Activated gamma-delta T cell (primary cell): ENCODE measurements around the gene S100Z.
"Not testable (repeated sequence)": the region's sequence is repeated elsewhere in the genome, so short reads cannot be mapped to it uniquely, and the experiment has no call there.

Experiments used
- DNase-seq: peaks from one replicate; lab custom pipeline; 2025; lab: John Stamatoyannopoulos, UW

The S100Z gene

DNA sequence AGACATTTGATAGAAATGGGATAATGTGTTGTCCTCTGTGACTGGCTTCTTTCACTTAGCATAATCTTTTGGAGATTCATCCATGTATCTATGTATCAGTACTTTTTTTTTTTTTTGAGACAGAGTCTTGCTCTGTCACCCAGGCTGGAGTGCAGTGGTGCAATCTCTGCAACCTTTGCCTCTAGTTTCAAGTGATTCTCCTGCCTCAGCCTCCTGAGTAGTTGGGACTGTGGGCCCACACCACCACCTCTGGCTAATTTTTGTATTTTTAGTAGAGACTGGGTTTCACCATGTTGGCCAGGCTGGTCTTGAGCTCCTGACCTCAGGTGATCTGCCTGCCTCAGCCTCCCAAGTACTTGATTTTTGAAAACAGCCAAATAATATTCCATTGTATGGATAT is 23.4 kb upstream of the S100Z start:
- DNase-seq: not testable (repeated sequence)

DNA sequence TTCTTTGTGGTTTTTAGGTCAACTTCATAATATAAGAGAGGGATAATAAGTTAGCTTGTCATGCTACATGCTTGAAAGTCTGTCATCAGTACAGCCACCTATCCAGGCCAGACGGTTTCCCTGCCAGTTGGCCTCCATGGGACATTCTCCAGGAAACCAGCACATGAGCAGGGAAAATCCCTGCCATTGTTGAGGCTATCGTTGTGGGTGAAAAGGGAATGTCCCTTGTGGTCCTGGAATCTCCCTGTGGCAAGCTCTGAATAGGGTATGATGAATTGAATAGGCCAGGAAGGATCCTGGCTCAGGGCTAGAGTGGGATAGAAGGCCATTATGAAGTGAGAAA is 18.7 kb upstream of the S100Z start:
- DNase-seq: no peak

DNA sequence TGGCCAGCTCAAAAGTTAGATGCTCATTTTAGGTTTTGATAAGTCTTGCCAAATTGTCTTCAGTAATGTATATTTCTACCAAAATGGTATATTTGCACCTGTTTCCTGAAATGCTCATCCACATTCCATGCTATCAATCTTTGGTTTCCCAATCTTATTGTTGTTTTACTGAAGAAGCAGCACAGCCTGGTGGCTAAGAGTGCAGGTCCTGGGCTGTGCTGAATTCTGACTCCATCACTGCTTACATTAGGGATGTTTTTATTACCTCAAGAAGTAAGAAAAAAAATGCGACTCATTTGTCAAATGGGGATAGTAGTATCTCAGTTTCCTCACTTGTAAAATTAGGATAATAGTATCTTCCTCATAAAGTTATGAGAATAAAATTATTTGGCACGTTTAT is 13.6 kb upstream of the S100Z start:
- no peak for DNase-seq

DNA sequence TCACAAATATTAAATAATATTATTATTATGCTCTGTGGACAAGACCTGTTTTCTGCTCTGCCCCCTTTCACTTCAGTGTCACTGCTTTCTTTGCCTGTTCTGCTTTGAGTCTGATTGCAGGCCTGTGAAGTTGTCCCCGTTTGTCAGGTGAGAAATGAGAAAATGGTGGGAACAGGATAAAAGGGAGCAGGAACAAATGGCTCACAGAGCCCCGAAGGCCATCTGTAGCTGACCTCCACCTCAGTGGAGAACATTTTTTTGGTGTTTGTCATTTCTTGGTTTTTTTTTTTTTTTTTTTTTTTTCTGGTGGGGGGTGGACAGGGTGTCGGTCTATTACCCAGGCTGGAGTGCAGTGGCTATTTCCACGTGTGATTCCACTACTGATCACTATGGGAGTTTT is 13.2 kb upstream of the S100Z start:
- no peak for DNase-seq

DNA sequence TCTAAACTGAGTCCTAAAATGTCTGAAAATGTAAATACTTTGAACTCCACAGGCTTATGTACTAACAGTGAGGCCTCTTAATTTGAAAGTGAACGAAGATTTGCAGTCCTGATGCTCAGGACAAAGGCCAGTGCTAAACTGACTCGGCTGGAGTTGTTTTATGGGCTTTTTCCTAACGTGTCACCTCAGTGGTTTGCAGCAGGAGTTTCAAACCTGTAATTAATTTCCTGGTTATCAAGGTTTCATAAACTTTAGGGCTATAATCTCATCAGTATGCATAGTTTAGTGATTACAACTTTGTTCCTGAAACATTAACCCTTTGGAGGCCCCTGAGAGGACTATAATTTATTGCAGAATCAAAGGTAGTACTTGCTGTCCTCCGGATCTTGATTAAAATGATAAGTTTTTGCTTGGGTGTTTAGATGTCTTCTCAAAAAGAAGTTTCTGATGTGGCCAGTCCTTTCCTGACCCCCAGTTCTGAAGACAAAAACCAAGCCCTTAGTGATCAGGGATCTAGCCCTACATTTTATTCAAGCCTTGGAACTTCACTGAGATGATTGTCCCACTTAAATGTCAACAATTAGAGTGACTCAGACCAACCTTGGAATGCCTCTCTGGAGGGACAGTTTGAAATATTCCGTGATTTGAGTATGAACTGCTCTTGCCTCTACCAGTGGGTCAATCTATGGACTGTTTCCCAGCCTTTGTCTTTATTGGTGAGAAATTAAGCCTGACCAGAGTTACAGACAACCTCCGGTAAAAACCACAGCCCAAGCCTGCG is 11.1 kb upstream of the S100Z start:
- no peak for DNase-seq

DNA sequence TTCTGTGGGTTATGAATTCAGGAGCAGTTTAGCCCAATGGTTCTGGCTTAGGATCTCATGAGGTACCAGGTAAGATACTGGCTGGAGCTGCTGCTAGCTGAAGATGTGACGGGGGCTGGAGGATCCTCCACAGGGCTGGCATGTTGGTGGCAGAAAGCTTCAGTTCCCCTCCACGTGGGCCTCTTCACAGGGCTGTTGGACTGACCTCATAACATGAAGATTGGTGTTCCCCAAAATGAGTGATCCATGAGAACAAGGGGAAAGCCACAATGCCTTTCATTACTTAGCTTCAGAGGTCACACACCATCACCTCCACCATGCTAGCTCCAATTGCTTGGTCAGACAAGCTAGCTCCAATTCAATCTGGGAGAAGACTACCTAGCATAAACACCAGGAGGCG is 8.5 kb upstream of the S100Z start:
- DNase-seq: no peak

DNA sequence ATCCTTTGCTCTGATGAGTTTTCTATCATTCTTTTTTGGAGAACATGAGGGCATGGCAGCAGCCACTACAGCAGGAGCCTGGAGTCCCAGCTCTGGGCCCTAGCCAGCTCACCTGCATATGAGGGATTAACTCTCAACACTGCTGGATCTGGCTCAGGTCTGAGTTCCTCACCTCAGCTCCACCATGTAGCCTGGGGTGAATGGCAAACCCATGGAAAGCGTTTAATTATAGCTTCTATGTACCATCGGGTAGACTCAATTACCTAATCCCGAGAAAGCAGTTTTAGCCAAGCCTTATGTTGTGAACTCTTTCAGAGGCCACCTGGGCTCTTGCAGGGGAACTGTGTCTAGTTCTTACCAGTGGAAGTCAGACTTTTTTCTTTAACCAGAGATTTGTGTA is 3.9 kb upstream of the S100Z start:
- DNase-seq: no peak

DNA sequence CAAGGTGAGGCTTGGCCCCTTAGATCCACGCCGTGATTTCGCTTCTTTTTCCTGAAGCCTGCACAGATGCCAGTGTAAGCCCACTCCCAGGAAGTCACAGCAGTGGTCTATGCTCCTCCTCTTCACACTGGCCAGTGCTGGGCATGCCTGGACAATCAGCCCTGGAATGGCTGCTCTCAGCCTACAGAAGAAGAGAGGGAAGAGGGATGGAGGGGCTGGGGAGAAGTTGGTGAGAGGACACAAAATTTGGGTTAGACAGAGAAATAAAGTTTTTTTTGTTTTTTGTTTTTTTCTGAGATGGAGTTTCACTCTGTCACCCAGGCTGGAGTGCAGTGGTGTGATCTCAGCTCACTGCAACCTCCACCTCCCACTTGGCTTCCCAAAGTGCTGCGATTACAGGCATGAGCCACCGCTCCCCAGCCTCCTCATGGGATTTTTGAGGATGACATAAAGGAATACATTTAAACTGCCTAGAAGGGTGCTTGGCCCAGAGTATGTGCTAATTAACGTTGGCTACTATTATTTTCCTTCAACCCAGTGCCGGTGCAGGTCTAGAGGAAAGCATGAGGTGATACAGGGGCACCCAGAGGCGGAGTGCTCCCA is 830 bp downstream of the S100Z start:
- no peak for DNase-seq

DNA sequence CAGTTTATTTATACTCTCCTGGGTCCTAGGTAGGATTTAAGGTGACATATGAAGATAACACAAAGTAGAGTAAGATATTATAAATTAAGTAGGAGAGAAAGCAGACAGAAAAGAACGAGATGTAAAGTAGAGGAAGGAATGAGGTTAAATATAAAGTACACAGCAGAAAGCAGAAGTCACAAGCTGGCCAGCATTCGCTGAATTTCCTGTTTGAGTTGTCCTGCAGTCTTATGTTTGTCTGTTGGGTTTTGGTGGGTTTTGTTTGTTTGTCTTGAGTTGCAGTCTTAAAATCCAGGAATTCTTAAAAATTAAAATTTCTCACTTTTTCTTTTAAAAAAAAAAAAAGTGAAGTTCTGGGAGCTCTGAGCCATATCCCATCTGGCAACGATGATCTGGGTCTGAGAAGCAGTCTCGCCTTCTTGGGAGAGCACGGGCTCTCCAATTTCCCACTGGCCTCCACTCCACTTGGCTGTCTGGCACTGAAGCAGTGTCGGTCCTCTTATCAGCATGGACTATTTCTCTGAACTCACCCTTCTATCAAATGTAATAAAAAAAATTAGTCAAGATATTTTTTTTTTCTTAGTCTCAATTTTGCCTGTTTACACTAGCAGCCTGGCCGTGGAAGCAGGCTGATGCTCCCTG is 2.0 kb downstream of the S100Z start:
- no peak for DNase-seq

DNA sequence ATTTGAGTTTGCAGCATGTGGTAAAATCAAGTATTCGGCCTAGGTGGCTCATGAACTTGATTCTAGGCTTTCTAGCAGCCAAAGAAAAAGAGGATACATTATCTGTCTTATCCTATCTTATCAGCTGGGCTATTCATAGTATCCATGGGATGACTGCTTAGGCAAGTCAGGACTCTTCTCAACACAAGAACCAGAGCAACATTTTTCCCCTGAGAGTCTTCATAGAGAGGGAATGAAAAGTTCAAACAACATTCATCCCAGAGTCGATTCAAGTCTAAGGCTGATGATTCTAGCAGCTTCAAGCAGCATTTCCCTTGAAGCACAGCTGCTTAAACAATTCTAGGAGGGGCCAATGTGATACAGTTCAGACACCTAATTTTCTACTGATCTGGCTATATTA is 3.0 kb downstream of the S100Z start:
- no peak for DNase-seq

DNA sequence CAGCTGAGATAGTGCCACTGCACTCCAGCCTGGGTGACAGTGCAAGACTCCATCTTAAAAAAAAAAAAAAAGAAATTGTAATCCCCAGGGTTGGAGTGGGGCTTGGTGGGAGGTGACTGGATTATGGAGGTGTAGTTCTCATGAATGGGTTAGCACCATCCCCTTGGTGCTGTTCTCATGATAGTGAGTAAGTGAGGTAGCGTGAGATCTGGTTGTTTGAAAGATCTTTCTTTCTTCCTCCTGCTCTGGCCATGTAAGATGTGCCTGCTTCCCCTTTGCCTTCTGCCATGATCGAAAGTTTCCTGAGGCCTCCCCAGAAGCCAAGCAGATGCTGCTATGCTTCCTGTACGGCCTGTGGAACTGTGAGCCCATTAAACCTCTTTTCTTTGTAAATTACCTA is 3.9 kb downstream of the S100Z start:
- DNase-seq: not testable (repeated sequence)

DNA sequence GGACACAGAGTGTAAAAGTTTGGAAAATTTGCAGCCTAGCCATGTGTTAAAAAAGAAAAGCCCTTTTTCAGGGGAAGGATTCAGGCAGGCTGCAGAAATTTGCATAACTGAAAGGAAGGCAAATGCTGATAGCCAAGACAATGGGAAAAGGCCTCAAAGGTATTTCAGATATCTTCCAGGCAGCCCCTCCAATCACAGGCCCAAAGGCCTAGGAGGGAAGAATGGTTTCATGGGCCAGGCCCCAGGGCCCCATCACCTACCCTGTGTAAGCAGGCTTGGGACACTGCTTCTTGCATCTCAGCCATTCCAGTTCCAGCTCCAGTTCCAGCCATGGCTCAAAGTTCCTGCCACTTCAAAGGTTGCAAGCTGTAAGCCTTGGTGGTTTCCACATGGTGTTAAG is 4.8 kb downstream of the S100Z start:
- no peak for DNase-seq

DNA sequence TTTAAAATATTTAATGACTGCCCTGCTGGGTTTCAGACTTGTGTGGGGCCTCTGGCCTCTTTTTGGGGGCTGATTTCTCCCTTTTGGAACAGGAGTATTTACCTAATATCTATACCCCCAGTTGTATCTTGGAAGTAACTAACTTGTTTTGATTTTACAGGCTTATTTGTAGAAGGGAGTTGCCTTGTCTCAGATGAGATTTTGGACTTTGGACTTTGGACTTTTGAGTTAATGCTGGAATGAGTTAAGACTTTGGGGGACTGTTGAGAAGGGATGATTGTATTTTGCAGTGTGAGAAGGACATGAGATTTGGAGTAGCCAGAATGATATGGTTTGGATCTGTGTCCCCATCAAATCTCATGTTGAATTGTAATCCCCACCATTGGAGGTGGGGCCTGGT is 5.7 kb downstream of the S100Z start:
- not testable (repeated sequence) for DNase-seq

DNA sequence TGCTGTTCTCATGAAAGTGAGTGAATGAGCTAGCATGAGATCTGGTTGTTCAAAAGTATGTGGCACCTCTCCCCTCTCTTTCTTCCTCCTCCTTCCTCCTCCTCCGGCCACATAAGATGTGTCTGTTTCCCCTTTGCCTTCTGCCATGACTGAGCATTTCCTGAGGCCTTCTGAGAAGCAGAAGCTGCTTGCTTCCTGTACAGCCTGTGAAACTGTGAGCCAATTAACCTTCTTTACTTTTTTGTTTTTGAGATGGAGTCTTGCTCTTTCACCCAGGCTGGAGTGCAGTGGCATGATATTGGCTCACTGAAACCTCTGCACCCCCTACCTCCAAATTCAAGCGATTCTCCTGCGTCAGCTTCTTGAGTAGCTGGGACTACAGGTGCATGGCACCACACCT is 6.1 kb downstream of the S100Z start:
- DNase-seq: no peak

DNA sequence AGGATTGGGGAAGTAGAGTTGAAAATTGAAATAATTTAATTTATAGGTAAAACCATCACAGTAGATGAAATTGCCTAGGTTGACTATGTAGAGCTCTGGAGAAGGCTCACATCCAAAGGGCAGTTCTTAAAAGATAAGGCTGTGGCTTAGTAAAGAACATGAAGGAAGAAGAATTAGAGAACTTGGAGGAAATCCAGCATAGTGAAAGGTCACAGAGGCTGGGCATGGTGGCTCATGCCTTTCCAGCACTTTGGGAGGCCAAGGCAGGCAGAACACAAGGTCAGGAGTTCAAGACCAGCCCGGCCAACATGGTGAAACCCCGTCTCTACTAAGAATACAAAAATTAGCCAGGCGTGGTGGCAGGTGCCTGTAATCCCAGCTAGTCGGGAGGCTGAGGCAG is 7.0 kb downstream of the S100Z start:
- not testable (repeated sequence) for DNase-seq

DNA sequence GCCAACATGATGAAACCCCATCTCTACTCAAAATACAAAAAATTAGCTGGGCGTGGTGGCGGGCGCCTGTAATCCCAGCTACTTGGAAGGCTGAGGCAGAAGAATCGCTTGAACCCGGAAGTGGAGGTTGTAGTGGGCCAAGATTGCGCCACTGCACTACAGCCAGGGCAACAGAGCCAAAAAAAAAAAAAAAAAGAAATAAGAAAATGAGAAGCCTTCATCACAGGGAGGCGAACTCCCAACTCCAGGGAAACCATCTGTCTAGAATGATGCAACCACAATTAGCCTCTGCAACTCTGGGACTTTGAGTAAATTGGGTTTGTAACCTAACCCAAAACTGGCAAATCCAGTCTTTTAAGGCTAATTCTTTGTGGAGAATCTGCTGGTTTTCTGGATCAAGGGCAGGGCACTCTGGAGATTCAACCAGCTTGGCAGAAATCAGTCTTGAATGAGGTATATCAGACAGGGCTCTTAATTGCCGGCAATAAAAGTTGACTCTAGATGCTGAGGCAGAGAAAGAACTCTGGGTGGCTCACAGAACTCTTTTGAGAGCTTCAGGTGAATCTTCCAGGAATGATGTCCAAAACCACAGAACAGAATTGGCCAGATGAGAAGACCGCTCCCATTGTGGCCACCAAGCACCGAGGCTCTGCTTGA is 9.9 kb downstream of the S100Z start:
- DNase-seq: no peak

DNA sequence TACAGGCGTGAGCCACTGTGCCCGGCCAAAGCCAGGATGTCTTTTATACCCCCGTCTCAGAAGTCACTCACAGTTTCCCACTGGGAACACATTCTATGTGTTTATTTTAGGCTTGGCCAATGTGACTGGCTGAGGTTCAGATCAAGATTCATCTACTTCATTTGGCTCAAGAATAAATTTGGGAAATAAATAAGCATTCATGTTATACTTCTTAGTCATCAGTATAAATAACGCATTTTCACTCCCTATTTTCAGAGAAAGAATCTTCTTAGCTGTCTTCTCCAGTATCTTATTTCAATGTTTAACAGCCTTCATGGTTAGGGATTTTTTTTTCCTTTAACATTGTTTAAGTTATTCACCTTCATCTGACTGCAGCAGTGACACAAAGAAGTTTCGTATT is 11.8 kb downstream of the S100Z start:
- no peak for DNase-seq

DNA sequence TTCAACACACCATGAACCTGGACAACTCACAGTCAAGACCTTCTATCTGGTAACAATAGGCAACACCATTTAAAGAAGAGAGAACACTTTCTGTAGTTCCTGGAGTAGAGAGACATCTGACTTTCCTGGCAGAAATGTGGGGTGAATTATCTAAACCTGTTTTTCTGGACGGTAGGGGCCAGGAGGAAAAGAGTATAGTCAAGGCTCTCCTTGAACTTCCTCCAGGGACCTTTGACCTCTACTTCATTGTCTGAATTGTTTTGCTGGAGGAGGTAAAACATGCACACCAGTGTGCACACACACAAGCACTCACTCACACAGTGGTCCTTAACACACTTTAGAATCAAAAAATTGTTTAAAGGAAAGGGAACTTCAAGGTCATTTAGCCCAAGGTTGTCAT is 13.2 kb downstream of the S100Z start:
- DNase-seq: no peak

DNA sequence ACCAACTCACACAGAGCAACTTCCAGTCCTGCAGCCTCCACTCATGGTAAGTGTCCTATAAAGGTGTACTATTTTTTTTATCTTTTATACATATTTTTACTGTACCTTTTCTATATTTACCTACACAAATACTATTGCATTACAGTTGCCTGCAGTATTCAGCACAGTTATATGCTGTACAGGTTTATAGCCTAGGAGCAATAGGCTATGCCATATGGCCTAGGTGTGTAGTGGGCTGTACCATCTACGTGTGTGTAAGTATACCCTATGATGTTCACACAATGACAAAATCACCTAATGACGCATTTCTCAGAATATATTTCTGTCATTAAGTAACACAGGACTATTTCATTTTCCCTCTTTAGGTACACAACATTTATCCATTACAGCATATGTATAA is 16.7 kb downstream of the S100Z start:
- DNase-seq: no peak

DNA sequence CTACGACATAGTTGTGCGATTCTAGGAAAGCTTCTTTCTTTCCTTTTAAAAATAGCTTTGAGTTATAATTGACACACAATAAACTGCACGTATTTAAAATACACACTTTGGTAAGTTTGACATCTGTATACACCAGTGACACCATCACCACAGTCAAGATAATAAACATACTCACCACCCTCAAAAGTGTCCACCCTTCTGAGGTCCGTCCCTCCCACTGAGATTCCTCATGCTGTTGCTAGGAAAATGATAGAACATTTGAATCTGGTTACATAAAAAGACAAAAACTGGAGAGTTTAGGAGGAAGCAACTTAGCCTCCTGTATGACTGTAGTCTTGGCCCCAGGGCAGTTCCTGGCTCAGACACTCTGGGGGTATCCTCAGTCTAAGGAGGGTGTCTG is 17.2 kb downstream of the S100Z start:
- DNase-seq: no peak

DNA sequence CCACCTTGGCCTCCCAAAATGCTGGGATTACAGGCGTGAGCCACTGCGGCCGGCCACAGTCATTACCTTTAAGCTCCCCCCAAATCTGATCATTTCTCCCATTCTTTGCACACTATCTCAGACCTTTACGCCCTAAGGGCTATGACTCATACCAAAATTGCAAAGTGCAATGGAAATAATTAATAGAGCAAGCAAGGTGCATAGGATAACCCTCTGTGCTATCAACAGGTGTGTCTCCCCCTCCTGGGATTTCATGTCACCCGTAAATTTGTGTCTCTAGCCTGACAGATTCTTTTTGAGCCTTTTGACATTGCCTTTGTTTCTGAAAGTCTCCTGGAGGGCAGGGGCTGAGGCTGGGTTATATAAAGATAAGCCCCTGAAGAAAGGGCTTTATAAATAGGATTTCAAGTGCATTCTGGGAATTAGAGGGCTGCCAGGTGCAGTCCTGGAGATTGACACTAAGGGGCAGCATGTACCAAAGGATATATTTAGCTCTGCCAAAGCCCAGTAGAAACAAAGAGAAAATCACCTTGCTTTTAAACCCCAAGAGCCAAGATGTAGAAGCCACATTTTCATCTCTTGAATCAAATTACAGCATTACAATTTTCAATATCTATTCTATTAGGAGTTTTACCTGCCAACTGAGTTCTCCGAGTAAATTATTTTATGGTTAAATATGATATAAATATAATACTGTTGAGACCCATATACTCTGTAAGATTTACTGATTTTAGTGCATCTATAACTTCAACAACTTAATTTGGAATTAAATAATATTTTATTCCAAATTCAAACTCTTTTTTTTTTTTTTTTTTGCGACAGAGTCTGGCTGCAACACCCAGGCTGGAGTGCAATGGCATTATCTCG is 18.2 kb downstream of the S100Z start:
- DNase-seq: no peak

DNA sequence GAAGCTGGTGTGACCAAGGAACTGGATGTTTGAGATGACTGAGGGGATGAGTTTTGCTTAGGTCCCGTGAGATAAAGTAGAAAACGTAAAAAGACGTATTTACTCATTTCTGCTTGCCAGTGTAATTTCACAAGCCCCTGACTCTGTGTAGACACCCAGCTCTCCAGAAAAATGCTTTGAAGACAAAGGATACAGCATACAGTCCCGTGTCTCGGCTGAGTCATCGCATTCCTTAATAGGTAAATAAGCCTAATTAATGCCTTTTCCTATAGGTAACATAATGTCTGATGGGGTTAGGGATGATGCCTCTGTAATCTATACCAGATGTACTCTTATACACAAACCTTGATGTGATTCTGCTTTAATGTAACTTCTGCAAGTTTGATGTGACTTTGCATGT is 20.2 kb downstream of the S100Z start:
- DNase-seq: no peak
